KMS-11 (cell line): ENCODE data around the gene DDAH2.

ENCODE experiments used
- H2AFZ ChIP-seq: fragments of 200-600 bp; sonication (generic); 2 replicates; pipeline ENCODE4 v1.6.1; 2016; ENCODE audit warnings: antibody characterized with exemption, mixed run types, low read depth
- H3K27ac ChIP-seq: fragments of 200-600 bp; sonication (generic); 2 replicates; pipeline ENCODE4 v1.6.1; 2016; ENCODE audit warnings: mild to moderate bottlenecking, mixed run types
- H3K27me3 ChIP-seq: fragments of 200-600 bp; sonication (generic); 2 replicates; pipeline ENCODE4 v1.6.1; 2017; ENCODE audit warnings: mild to moderate bottlenecking, low read depth, mixed run types, moderate library complexity; ENCODE audit not compliant: insufficient read depth
- H3K36me3 ChIP-seq: fragments of 200-600 bp; sonication (generic); 2 replicates; pipeline ENCODE4 v1.6.1; 2017; ENCODE audit warnings: mild to moderate bottlenecking, mixed run types; ENCODE audit not compliant: insufficient read depth
- H3K4me1 ChIP-seq: fragments of 200-600 bp; sonication (generic); 2 replicates; pipeline ENCODE4 v1.6.1; 2016; ENCODE audit warnings: mild to moderate bottlenecking, low read depth, mixed run types; ENCODE audit not compliant: poor library complexity, severe bottlenecking
- H3K4me2 ChIP-seq: fragments of 200-600 bp; sonication (generic); 2 replicates; pipeline ENCODE4 v1.7.0; 2016; ENCODE audit warnings: mild to moderate bottlenecking, mixed run types
- H3K4me3 ChIP-seq: fragments of 200-600 bp; sonication (generic); IDR thresholded peaks from 2 replicates; pipeline ENCODE4 v1.6.1; 2017; ENCODE audit warnings: low read depth, low read length, mixed read lengths; ENCODE audit not compliant: insufficient read depth
- H3K79me2 ChIP-seq: fragments of 200-600 bp; sonication (generic); 2 replicates; pipeline ENCODE4 v1.6.1; 2016; ENCODE audit warnings: low read depth, mixed run types; ENCODE audit not compliant: insufficient read depth
- H3K9ac ChIP-seq: fragments of 200-600 bp; sonication (generic); 2 replicates; pipeline ENCODE4 v1.6.1; 2016; ENCODE audit warnings: mild to moderate bottlenecking, mixed run types
- H4K20me1 ChIP-seq: fragments of 200-600 bp; sonication (generic); 2 replicates; pipeline ENCODE4 v1.6.1; 2016; ENCODE audit warnings: mild to moderate bottlenecking, mixed run types; ENCODE audit not compliant: insufficient read depth
- TF ChIP-seq, protein P1 (sequence below): fragments of 200-600 bp; sonication (generic); conservative IDR thresholded peaks from 2 replicates; pipeline ENCODE4 v1.6.1; 2017; ENCODE audit warnings: low read depth, mild to moderate bottlenecking, antibody characterized with exemption, low read length, moderate library complexity, mixed read lengths

Gene DDAH2

DNA sequence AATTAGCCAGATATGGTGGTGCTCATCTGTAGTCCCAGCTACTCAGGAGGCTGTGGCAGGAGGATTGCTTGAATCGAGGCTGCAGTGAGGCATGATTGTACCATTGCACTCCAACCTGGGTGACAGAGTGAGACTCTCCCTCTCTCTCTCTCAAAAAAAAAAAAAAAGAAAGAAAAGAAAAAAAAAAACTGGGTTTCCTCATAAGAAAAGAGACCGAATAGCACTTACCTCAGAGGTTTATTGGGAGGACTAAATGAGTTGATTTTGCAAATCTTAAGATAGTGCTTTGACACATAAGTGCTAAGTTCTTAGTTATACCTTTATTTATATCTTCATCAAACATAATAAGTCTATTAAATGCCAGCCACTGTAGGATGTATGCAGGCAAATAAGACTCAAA is 41.8 kb upstream of the DDAH2 start:
- peaks cover 15% of the 10 kb centered on the region for H3K4me1 ChIP-seq
- no peak overlapping the region for H3K9ac ChIP-seq
- TF ChIP-seq, protein P1, sequence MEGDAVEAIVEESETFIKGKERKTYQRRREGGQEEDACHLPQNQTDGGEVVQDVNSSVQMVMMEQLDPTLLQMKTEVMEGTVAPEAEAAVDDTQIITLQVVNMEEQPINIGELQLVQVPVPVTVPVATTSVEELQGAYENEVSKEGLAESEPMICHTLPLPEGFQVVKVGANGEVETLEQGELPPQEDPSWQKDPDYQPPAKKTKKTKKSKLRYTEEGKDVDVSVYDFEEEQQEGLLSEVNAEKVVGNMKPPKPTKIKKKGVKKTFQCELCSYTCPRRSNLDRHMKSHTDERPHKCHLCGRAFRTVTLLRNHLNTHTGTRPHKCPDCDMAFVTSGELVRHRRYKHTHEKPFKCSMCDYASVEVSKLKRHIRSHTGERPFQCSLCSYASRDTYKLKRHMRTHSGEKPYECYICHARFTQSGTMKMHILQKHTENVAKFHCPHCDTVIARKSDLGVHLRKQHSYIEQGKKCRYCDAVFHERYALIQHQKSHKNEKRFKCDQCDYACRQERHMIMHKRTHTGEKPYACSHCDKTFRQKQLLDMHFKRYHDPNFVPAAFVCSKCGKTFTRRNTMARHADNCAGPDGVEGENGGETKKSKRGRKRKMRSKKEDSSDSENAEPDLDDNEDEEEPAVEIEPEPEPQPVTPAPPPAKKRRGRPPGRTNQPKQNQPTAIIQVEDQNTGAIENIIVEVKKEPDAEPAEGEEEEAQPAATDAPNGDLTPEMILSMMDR: no peak
- no peaks in the 10 kb centered on the region for H4K20me1 ChIP-seq
- H3K36me3 ChIP-seq: no peaks in the 10 kb centered on the region
- no peaks in the 10 kb centered on the region for H3K27me3 ChIP-seq
- H3K4me2 ChIP-seq: no peak overlapping the region
- H3K79me2 ChIP-seq: no peaks in the 10 kb centered on the region
- no peak overlapping the region for H3K4me3 ChIP-seq
- H3K27ac ChIP-seq: no peak overlapping the region
- no peak overlapping the region for H2AFZ ChIP-seq

DNA sequence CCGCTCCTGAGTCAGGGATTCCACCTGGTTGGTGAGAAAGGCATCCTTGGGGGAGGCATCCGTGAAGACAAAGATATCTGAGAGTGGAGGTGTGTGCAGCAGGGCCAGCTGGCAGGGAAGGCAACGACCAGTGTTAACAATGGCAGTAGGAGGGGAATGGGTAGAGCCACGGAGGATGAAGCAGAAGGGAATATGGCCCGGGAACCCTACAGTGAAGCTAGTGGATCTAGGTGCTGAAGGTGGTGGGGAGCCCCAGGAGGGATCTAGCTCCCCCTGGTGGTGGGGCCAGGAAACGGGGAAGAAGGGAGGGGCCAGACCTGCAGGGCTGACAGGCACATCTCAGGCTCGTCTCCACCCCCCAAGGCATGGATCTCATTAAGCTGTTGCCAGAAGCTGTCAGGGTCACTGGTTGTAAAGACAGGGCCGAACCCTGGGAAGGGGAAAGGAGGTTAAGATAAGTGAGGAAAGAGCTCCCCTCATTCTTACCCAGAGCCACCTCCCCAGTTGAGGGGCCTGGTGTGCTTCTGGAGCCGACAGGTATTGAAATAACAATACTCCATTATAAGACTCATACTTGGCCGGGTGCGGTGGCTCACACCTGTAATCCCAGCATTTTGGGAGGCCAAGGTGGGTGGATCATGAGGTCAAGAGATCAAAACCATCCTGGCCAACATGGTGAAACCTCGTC is 40.7 kb upstream of the DDAH2 start:
- no peaks in the 10 kb centered on the region for H3K36me3 ChIP-seq
- peaks cover 7% of the 10 kb centered on the region for H3K4me1 ChIP-seq
- no peaks in the 10 kb centered on the region for H4K20me1 ChIP-seq
- no peaks in the 10 kb centered on the region for H3K27me3 ChIP-seq
- no peak overlapping the region for H2AFZ ChIP-seq
- H3K79me2 ChIP-seq: no peaks in the 10 kb centered on the region
- no peak overlapping the region for H3K4me3 ChIP-seq
- no peak overlapping the region for H3K4me2 ChIP-seq
- H3K9ac ChIP-seq: no peak overlapping the region
- no peak overlapping the region for H3K27ac ChIP-seq
- TF ChIP-seq, protein P1: peak; percentile 85

DNA sequence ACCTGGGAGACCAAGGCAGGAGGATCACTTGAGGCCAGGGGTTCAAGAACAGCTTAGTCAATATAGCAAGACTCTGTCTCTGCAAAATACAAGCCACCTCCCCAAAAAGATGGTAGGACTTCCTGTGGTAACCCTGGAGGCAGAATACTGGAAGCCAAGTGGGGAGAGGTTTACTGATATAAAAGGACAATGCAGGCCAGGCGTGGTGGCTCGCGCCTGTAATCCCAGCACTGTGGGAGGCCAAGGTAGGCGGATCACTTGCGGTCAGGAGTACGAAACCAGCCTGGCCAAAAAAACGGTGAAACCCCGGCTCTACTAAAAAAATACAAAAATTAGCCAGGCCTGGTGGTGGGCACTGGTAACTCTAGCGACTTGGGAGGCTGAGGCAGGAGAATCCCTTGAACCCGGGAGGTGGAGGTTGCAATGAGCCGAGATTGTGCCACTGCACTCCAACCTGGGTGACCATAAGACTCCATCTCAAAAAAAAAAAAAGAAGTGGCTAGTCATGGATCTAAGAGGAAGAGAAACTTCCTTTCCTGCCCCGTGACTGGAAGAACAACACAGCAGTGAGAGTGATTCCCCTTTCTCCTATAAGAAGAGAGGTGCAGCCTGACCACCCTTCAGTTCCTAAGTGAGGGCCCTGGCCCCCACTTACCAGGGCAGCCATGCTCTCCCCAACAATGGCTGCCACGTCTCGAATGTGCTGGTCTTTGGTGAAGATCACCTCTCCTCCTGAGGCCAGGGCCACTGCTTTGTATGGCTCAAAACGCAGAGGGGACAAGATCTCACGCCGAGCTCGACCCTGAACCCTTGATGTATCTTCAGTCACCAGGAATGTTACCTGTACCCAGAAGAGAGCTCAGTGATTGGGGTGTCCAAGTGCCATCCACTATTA is 39.5 kb upstream of the DDAH2 start:
- no peaks in the 10 kb centered on the region for H4K20me1 ChIP-seq
- H3K4me2 ChIP-seq: no peak overlapping the region
- no peak overlapping the region for H3K27ac ChIP-seq
- H3K79me2 ChIP-seq: no peaks in the 10 kb centered on the region
- TF ChIP-seq, protein P1: no peak
- H3K36me3 ChIP-seq: no peaks in the 10 kb centered on the region
- no peak overlapping the region for H3K4me3 ChIP-seq
- peaks cover 20% of the 10 kb centered on the region for H3K4me1 ChIP-seq
- no peak overlapping the region for H2AFZ ChIP-seq
- H3K9ac ChIP-seq: no peak overlapping the region
- no peaks in the 10 kb centered on the region for H3K27me3 ChIP-seq

DNA sequence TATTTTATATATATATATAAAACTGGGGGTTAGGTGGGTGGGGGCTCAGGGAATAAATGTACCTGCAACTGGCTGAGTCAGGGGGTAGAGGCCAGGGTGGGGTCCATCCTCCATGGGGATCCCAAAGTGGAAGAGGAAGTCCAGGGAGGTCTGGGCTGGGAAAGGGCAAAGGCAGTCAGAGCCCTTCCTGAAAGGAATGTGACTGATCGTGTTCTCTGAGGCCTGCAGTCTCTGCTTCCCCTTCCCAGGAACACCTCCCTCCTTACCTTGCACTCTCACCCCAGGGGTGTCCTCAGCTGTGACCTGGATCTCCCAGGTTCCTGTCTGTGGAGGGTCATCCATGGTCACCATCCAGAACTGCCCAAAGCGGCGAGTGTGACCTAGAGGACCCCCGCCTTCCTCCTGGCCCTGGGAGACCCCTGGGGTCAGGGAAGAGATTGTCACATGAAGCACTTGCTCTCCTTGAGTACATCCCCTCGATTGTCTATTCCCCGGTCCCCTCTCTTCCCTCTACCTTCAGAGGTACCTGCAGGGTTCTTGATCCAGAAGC is 38.1 kb upstream of the DDAH2 start:
- TF ChIP-seq, protein P1: no peak
- Histone ChIP-seq H4K20me1 (no peaks in the 10 kb centered on the region), H3K27ac (no peak overlapping the region), H2AFZ (no peak overlapping the region), H3K4me3 (no peak overlapping the region), H3K36me3 (no peaks in the 10 kb centered on the region), H3K27me3 (no peaks in the 10 kb centered on the region), H3K4me1 (peaks cover 21% of the 10 kb centered on the region), H3K4me2 (no peak overlapping the region), H3K79me2 (no peaks in the 10 kb centered on the region), H3K9ac (no peak overlapping the region)
